HG03460 (cell line): Measurements from ENCODE around the gene GPC4.
"Not testable (repeated sequence)": the region's sequence is repeated elsewhere in the genome, so short reads cannot be mapped to it uniquely, and the experiment has no call there.

Experiments used
- ATAC-seq: cut with Tn5 transposase; IDR thresholded peaks from one replicate; pipeline ENCODE4 v1.9.1; 2021; ENCODE audit not compliant: unreplicated experiment

GPC4 gene

GRCh38 chrX:133369065-133369464, 46.2 kb downstream of the GPC4 start:
- ATAC-seq = no peak

- no peak for ATAC-seq
Measured at GRCh38 chrX:133366735-133367134, 48.6 kb downstream of the GPC4 start.

- ATAC-seq = no peak
Measured at GRCh38 chrX:133365871-133366611, 49.2 kb downstream of the GPC4 start.

- no peak for ATAC-seq
Measured at GRCh38 chrX:133364865-133365264, 50.4 kb downstream of the GPC4 start.

- no peak for ATAC-seq
Measured at GRCh38 chrX:133364196-133364595, 51.1 kb downstream of the GPC4 start.

- no peak for ATAC-seq
Measured at GRCh38 chrX:133362538-133362937, 52.8 kb downstream of the GPC4 start.

- no peak for ATAC-seq
Measured at GRCh38 chrX:133359466-133359865, 55.8 kb downstream of the GPC4 start.

- no peak for ATAC-seq
Measured at GRCh38 chrX:133353233-133353632, 62.1 kb downstream of the GPC4 start.

- ATAC-seq = no peak
Measured at GRCh38 chrX:133350751-133351150, 64.5 kb downstream of the GPC4 start.

GRCh38 chrX:133346026-133346425, 69.3 kb downstream of the GPC4 start:
- no peak for ATAC-seq

GRCh38 chrX:133339566-133339965, 75.7 kb downstream of the GPC4 start:
- ATAC-seq = no peak

- no peak for ATAC-seq
Measured at GRCh38 chrX:133337250-133337649, 78.0 kb downstream of the GPC4 start.

- no peak for ATAC-seq
Measured at GRCh38 chrX:133335027-133335426, 80.3 kb downstream of the GPC4 start.

GRCh38 chrX:133333154-133333750, 82.0 kb downstream of the GPC4 start:
- ATAC-seq = no peak

- no peak for ATAC-seq
Measured at GRCh38 chrX:133332737-133333136, 82.6 kb downstream of the GPC4 start.

GRCh38 chrX:133330956-133331355, 84.3 kb downstream of the GPC4 start:
- no peak for ATAC-seq

GRCh38 chrX:133325422-133325821, 89.9 kb downstream of the GPC4 start:
- ATAC-seq = no peak

- no peak for ATAC-seq
Measured at GRCh38 chrX:133323431-133323830, 91.9 kb downstream of the GPC4 start.

- not testable (repeated sequence) for ATAC-seq
Measured at GRCh38 chrX:133322269-133322668, 93.0 kb downstream of the GPC4 start.

GRCh38 chrX:133321451-133321850, 93.8 kb downstream of the GPC4 start:
- ATAC-seq = no peak

- ATAC-seq = no peak
Measured at GRCh38 chrX:133314281-133314680, 101.0 kb downstream of the GPC4 start.

- no peak for ATAC-seq
Measured at GRCh38 chrX:133308499-133308897, 106.8 kb downstream of the GPC4 start.
